Sciatic nerve (tissue), 2 donors: ENCODE results near the gene ITGB2. TPM values are rescaled to one million over a fixed set of nuclear protein-coding genes. Genes with fewer than 3 reads are reported as not detected.

ENCODE experiments used
- ATAC-seq: fragments of 200-7000 bp; cut with Tn5 transposase; one replicate; pipeline ENCODE4 v1.9.1; 2020; ENCODE audit warnings: mild to moderate bottlenecking, moderate library complexity
- DNase-seq: peaks from one replicate; pipeline ENCODE4 v3.0.0-alpha.2; 2020; ENCODE audit warnings: low spot score
- intact Hi-C: fragments of 100-400 bp; cut with DNase I; formaldehyde crosslinking; loops from one replicate; pipeline ENCODE4 v1.14.2; 2022
- total RNA-seq: library from RNA; stranded (reverse); fragmentation: NEBNext Ultra II Directional; extraction: Animal tissue kit (Norgen Biotek cat#: 25700); gene quantifications from one replicate; pipeline ENCODE4 v1.2.1, GENCODE V29; 2021
- donor health status: DM: no; HTN: no; CAD: no.
- donor health status: DM: no; HTN: no; CAD: no.

The ITGB2 gene
- total RNA-seq = 56.7 TPM

GRCh38 chr21:44920694-44921604 is at the start of gene ITGB2:
ITGB2 (minus strand) TSS chr21:44920899; CDS start chr21:44910782, 10,117 bp downstream.
- ATAC-seq (peak; percentile 21), DNase-seq (no peak)
- intact Hi-C loops = loop anchor here (5.0 kb wide), 1 partner anchor 1571 kb away; no protein-coding TSS in a partner anchor

DNA sequence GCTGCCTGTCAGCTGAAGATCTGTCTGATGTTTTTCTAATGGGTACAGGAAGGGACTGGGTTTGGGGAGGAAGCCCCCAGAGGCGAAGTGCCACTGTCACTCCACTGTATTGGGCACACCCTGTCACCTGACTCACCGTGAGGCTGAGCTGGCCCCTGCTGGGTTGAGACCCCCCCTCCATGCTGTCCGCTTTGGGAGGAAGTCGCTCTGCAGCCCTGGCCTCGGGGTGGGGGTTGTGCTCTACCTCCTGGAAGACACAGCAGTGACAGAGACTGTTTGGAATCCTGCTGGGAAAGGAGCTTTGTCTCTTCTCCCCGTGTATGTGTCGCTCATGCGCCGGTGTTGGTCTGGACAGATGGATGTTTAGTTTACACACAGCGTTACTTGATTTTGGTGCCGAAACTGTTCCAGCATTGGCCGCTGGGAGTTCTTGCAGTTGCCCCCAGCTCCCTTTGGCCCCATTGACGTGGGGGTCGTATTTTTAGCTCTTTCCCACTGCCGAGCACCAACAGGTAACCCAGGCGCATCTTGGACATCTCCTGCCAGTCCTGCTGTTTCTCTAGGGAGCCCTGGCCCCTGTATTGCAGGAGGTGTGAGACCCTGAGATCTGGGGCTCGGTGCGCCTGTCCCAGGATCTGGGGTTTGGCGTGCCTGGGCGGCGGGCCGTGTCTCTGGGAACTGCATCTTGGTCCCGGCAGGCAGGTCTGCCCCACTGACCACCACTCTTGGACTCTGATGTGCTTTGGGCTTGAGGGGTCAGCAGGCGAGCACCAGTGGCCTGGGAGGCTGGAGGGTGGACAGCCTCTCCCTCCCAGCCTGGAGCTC is 49.4 kb upstream of the ITGB2 start:
- no peak for ATAC-seq
- intact Hi-C loops = loop anchor here (5.0 kb wide), 1 partner anchor 1057 kb away; no protein-coding TSS in a partner anchor
- DNase-seq = no peak

DNA sequence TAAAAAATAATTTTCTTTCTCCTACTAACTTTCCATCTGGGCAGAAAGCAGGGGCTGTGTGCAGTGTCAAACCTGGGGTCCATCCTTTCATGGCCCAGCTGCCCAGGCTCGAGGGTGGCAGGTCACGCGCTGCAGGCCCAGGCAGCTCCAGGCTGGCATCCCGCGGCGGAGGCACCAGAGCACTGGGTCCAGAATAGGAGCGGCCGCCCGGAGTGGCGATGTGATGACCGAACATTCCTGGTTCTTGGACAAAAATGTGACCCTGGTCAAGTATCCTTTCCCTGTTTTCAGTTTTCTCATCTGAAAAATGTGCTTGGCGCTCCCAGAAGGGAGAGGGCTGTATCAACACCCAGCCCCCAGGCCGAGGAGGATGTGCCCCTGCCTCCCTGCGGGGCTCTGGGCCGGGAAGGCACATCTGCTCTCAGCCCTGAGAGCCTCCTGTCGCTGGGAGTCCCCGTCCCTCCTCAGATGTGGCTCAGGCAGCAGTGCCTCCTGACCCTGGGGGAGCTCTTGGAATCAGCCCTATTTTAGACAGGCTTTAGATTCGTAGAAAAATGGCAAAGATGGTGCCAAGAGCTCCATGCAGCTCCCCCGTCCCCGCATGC is 48.5 kb upstream of the ITGB2 start:
- no peak for DNase-seq
- ATAC-seq = no peak
- intact Hi-C loops = loop anchor here (5.0 kb wide), 1 partner anchor 1058 kb away; no protein-coding TSS in a partner anchor

DNA sequence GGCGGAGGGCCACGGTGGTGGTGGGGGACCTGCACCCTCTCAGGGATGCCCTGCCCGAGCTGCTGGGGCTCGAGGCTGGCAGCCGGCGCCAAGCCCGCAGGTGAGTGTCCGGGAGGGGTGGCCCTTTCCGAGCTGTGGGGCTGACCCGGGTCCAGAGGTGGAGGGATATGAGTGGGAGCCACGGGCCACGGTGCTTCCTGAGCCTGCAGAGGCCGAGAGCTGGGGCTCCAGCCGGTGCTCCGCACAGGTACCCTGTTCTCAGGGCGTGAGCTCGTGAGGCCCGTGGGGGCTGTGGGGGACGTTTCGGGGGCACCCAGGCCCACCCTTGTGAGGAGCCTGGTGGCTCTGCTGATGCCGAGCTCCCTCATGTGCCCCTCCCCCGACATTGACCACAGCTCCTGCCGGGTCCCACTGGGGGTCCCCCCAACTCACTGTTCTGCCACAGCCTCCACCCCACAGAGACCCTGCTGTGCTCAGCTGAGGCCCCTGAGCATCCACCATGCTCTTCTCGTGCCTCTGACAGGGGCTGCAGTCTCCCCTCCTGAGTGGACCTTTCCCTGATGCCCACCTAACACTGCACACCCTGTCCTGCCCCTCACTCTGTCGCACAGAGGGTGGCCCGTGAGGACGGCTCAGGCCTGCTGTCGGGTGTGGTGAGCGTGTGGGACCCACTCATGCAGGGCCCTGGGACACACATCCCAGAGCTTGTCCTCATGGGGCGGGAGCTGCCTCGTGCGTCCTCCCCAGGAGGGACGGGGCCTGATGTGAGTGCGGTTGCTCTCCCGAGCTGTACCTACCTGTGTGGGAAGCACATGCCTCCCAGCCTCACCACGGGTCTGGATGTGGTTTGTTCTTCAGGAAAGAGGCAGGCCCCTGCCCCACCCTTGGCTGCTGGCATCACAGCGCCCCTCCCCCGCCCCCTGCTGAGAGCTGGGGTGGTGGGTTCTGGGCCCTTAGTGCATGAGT is 46.7 kb upstream of the ITGB2 start:
- ATAC-seq (peak; percentile 3), DNase-seq (no peak)
- intact Hi-C loops = loop anchor here (5.0 kb wide), 1 partner anchor 1060 kb away; no protein-coding TSS in a partner anchor

GRCh38 chr21:44966135-44967081 is 45.7 kb upstream of the ITGB2 start:
- intact Hi-C loops = loop anchor here (5.0 kb wide), 1 partner anchor 1061 kb away; no protein-coding TSS in a partner anchor
- peak; percentile 58 for ATAC-seq
- DNase-seq = no peak

DNA sequence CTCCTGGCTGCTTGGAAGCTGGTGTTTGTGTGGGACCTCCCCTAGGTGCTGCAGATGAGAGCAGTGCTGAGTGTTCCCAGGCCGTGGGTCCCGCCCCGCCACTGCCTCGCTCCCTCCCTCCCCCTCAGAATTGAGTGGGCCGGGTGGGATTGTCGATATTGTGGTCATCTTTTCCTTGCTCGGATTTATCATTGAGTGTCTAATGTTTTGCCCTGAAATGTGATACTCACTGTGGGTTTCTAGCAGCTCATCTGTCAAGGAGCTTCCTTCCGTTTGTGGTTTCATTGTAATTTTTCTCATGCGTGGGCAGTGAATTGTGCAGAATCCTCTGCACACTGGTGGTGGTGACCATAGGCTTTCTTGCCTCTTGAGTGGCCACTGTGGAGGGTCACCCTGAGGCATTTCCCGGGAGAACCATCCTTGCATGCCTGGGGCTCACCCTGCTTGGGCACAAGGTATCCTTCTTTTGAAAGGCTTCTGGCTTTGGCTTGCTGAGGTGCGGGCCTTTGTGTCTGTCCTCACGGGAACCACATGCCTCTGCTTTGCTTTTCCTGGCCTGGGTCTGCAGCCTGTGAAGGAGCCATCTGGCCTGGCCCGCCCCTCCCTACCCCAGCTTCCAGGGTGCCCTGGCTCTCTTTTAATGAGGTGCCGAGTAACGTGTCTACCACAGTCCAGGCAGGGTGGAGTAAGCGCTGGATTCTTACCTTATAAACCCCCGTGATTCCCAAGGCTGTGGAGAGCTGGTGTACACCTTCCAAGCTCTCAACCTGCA is 44.7 kb upstream of the ITGB2 start:
- ATAC-seq = peak; percentile 37
- no peak for DNase-seq
- intact Hi-C loops = loop anchor here (5.0 kb wide), 1 partner anchor 1062 kb away; no protein-coding TSS in a partner anchor

- ATAC-seq = no peak
- intact Hi-C loops = no loop called here
- DNase-seq = no peak
Observed at GRCh38 chr21:44964381-44964780, 43.7 kb upstream of the ITGB2 start.

GRCh38 chr21:44962403-44962966 is 41.8 kb upstream of the ITGB2 start:
- no peak for DNase-seq
- no peak for ATAC-seq
- intact Hi-C loops = no loop called here

DNA sequence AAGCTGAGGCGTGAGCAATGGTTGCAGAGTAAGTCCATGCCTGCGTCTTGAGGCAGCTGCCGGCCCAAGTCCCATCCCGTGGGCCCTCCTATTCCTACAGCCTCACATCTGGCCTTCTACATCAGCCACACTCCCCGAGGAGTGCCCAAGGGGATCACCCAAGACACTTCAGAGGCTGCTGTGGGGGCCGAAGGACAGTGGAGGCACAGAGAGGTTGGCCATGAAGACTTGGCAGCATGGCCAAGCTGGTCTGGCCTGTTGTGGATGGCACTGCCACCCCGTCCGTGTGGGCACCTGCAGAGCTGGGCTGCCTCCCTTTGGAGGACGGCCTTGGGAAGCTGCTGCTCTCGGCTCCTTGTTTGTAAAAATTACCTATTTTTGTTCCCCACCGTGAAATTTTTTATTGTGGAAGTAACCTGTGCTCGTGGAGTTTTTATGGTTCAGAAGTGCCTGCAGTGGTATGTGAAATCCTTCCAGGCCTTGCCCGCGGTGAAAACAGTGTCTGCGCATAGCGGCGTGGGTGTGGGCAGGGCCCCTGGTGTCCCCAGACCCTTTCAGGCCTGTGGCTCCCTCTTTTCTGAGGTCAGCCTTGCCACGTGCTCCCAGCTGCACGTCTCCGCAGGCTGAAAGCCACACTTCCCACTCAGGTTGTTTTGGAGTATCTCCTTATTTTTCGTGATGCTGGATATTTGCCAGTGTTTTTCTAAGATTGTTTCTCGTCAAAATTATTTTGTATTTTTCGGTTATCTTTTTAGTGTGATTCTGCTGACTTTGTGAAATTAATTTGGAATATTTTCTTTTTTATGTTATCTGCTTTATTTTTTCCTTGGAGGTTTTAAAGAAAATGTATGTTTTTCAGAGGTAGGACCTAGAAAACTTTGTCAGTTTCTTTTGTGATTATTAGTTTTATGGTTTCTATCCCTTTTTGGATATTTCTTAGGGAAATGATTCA is 39.7 kb upstream of the ITGB2 start:
- no peak for DNase-seq
- intact Hi-C loops = no loop called here

GRCh38 chr21:44959376-44960091 is 38.8 kb upstream of the ITGB2 start:
- no peak for DNase-seq
- intact Hi-C loops = no loop called here
- no peak for ATAC-seq

More for the DNA sequence above, 39.7 kb upstream of the ITGB2 start:
- no peak for ATAC-seq

- intact Hi-C loops = no loop called here
- peak; percentile 85 for DNase-seq
- peak; percentile 93 for ATAC-seq
Observed at GRCh38 chr21:44958471-44959191, 37.9 kb upstream of the ITGB2 start.

GRCh38 chr21:44957901-44958451 is 37.3 kb upstream of the ITGB2 start:
- intact Hi-C loops = no loop called here
- ATAC-seq (peak; percentile 26), DNase-seq (no peak)
